ENCODE measurements around the gene PGPEP1.
"Not testable (repeated sequence)": the region's sequence is repeated elsewhere in the genome, so short reads cannot be mapped to it uniquely, and the experiment has no call there.

The PGPEP1 gene

GRCh38 chr19:18377026-18377425 is 36.6 kb downstream of the PGPEP1 start:
- no peak for TF ChIP-seq CTCF (conservative IDR thresholded peaks at IDR 0.05)
- peak overlapping the region; percentile 93 for H3K27ac ChIP-seq

- no peak for TF ChIP-seq CTCF (conservative IDR thresholded peaks at IDR 0.05)
- peak overlapping the region; percentile 93 for H3K27ac ChIP-seq
Measured at GRCh38 chr19:18379803-18380747, 39.7 kb downstream of the PGPEP1 start.

GRCh38 chr19:18380843-18381242 is 40.4 kb downstream of the PGPEP1 start:
- peak overlapping the region; percentile 93 for H3K27ac ChIP-seq

GRCh38 chr19:18383622-18384021 is 43.2 kb downstream of the PGPEP1 start:
- not testable (repeated sequence) for H3K27ac ChIP-seq

More at GRCh38 chr19:18380843-18381242, 40.4 kb downstream of the PGPEP1 start:
- no peak for TF ChIP-seq CTCF (conservative IDR thresholded peaks at IDR 0.05)

- no peak for TF ChIP-seq CTCF (conservative IDR thresholded peaks at IDR 0.05)
- peak overlapping the region; percentile 51; the same call in 1 of the 2 replicates for H3K27ac ChIP-seq
Measured at GRCh38 chr19:18384775-18385174, 44.4 kb downstream of the PGPEP1 start.

- TF ChIP-seq CTCF (conservative IDR thresholded peaks at IDR 0.05), result no peak
- H3K27ac ChIP-seq, result peak overlapping the region; percentile 51
Measured at GRCh38 chr19:18385359-18385674, 44.9 kb downstream of the PGPEP1 start.

GRCh38 chr19:18385675-18386542 is 45.5 kb downstream of the PGPEP1 start, which contains the start of gene GDF15:
TSS of gene GDF15 (plus strand) at chr19:18386158. CDS start at chr19:18386190, 32 bp downstream.
- H3K27ac ChIP-seq, result peak within 1 kb of the TSS; percentile 51
- peak; percentile 77 for TF ChIP-seq CTCF (conservative IDR thresholded peaks at IDR 0.05)

Measured in VCaP (cell line).